NB4 (cell line): ENCODE data around the gene INVS.

ENCODE experiments used
- CTCF ChIP-seq: IDR thresholded peaks from one replicate; pipeline ENCODE4 v1.5.1; 2012; ENCODE audit warnings: low read depth, low read length
- MYC ChIP-seq: IDR thresholded peaks from 2 replicates; pipeline ENCODE4 v1.6.1; 2011; ENCODE audit warnings: low read depth, low read length
- POLR2A ChIP-seq: IDR thresholded peaks from 2 replicates; pipeline ENCODE4 v1.6.1; 2011; ENCODE audit warnings: mild to moderate bottlenecking; ENCODE audit not compliant: insufficient read length; ENCODE audit errors: extremely low read depth

- TF ChIP-seq POLR2A, result no peak
- no peak for TF ChIP-seq CTCF
- no peak for TF ChIP-seq MYC
Measured at GRCh38 chr9:100229136-100229535, 130.1 kb downstream of the INVS start.
